Stomach (tissue), 9 donors: Measurements from ENCODE around the gene SPATA20. TPM values are rescaled to one million over a fixed set of nuclear protein-coding genes. Genes with fewer than 3 reads are reported as not detected.

Source experiments
- DNase-seq, 2 donors: peaks; one replicate each; pipeline versions ENCODE4 v3.0.0 to v3.0.0-alpha.2; 2013 to 2019
- H3K27ac ChIP-seq, 5 donors: fragments of 200-600 bp in 4 of 5; sonication (generic) in 4 of 5; one replicate each; pipeline ENCODE4 v1.5.1; 2013 to 2019; ENCODE audit warnings: mild to moderate bottlenecking in 1 of 5, moderate library complexity in 1 of 5
- H3K27me3 ChIP-seq, 3 donors: fragments of 200-600 bp; sonication (generic); one replicate each; pipeline ENCODE4 v1.5.1; 2017 to 2019; ENCODE audit warnings: mixed run types in 1 of 3
- H3K36me3 ChIP-seq, 4 donors: fragments of 200-600 bp; sonication (generic); 1 replicate in 3 of 4; 2 replicates in 1 of 4; pipeline ENCODE4 v1.5.1; 2016 to 2019
- H3K4me1 ChIP-seq, 4 donors: fragments of 200-600 bp; sonication (generic); one replicate each; pipeline ENCODE4 v1.5.1; 2016 to 2019
- H3K4me3 ChIP-seq, 4 donors: fragments of 200-600 bp; sonication (generic) in 3 of 4; one replicate each; pipeline ENCODE4 v1.5.1; 2016 to 2019; ENCODE audit warnings: mild to moderate bottlenecking in 1 of 4
- H3K9me3 ChIP-seq, 4 donors: fragments of 200-600 bp; sonication (generic); one replicate each; pipeline ENCODE4 v1.5.1; 2016 to 2019
- CTCF ChIP-seq, 7 experiments: fragments of 450-650 bp in 4 of 7; fragments of 200-600 bp in 3 of 7; sonication (generic) in 3 of 7; IDR thresholded peaks; one replicate each; pipeline ENCODE4 v1.5.1; 2016 to 2019; ENCODE audit warnings: antibody characterized with exemption in 7 of 7, control low read depth in 2 of 7, mild to moderate bottlenecking in 1 of 7
- EP300 ChIP-seq: sonication (generic); formaldehyde crosslinking; IDR thresholded peaks from one replicate; pipeline ENCODE4 v1.6.1; 2017; ENCODE audit warnings: antibody characterized with exemption
- POLR2A ChIP-seq, 4 donors: fragments of 450-650 bp; IDR thresholded peaks; one replicate each; pipeline ENCODE4 v1.6.1; 2016; ENCODE audit warnings: antibody characterized with exemption in 4 of 4, control low read depth in 2 of 4, mild to moderate bottlenecking in 1 of 4, moderate library complexity in 1 of 4
- POLR2AphosphoS5 ChIP-seq, 3 donors: sonication (generic); formaldehyde crosslinking; IDR thresholded peaks; one replicate each; pipeline ENCODE4 v1.6.1; 2016; ENCODE audit warnings: antibody characterized with exemption in 3 of 3
- WGBS, 5 donors: extraction: QIAGEN DNeasy Blood & Tissue Kit in 3 of 5; methylation state at CpG; one replicate each; pipeline versions ENCODE4 v1.1.5 to v1.1.7; 2013 to 2018; 5-methylcytosine and 5-hydroxymethylcytosine counted together
- intact Hi-C: fragments of 100-400 bp; cut with DNase I; formaldehyde crosslinking; loops from one replicate; pipeline ENCODE4 v1.15.1; 2023; ENCODE audit warnings: low total_unique reads
- polyA plus RNA-seq, 3 donors: library from polyadenylated mRNA; stranded (reverse); fragments of 200-250 nt; gene quantifications; one replicate each; pipeline ENCODE4 v1.2.3, GENCODE V29; 2013
- total RNA-seq, 5 donors: library from RNA; depleted of rRNA; stranded (reverse); fragments of >200 nt; gene quantifications; one replicate each; pipeline versions ENCODE4 v1.1.0 to v1.2.3, GENCODE V29; 2014 to 2016
- donor health status: healthy with polysubstance abuse.
- donor health status: Bipolar disorder and iron deficiency.
- donor health status: healthy.

The SPATA20 gene
- total and polyA plus RNA-seq, 8 donors: 24.8 to 1,214 (median 80.8) TPM

DNA sequence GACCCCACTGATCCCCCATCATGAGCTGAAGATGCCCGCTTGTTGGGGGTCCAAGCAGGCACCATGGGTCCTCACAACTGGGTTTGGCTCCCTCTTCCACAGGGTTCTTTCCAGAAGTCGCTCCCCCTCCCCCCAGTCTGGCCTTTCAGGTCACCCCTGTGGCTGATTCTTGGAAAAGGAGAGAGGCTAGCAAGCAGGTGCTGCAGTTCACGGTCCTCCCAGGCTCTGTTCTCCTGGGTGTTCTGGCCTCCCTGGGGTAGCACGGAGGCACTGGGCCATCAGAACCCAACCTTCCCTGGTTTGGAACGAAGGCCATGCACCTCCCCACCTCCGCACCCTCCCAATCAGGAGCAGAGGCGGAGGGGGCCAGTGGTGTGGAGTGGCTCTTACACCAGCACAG, 32.4 kb downstream of the SPATA20 start:
- Histone ChIP-seq H3K36me3 (no peaks in the 10 kb centered on the region), H3K4me1 (no peaks in the 10 kb centered on the region), H3K4me3 (no peak overlapping the region), H3K9me3 (no peaks in the 10 kb centered on the region), H3K27me3 (peaks cover 0 to 23% (median 0%) of the 10 kb centered on the region in 3 donors), H3K27ac (no peak overlapping the region)
- TF ChIP-seq POLR2A (IDR thresholded peaks at IDR 0.05): no peak
- no peak for TF ChIP-seq CTCF (IDR thresholded peaks at IDR 0.05)
- TF ChIP-seq EP300: no peak
- no peak for TF ChIP-seq POLR2AphosphoS5 (IDR thresholded peaks at IDR 0.05)
- no peak for DNase-seq
- WGBS, 5 donors: 81 to 90% (median 84%) methylated on average over 6 to 7 of the region's 7 CpGs
- intact Hi-C loops: no loop called here

- Histone ChIP-seq H3K9me3 (no peaks in the 10 kb centered on the region), H3K36me3 (no peaks in the 10 kb centered on the region), H3K4me1 (no peaks in the 10 kb centered on the region), H3K27me3 (peaks cover 0 to 23% (median 0%) of the 10 kb centered on the region in 3 donors), H3K27ac (no peak overlapping the region), H3K4me3 (no peak overlapping the region)
- WGBS, 5 donors: 95 to 96% (median 95%) methylated on average over 8 to 9 of the region's 9 CpGs
- no peak for TF ChIP-seq POLR2AphosphoS5 (IDR thresholded peaks at IDR 0.05)
- no peak for TF ChIP-seq CTCF (IDR thresholded peaks at IDR 0.05)
- TF ChIP-seq POLR2A (IDR thresholded peaks at IDR 0.05): no peak
- TF ChIP-seq EP300: no peak
- DNase-seq: no peak
- intact Hi-C loops: no loop called here
These were observed 33.7 kb downstream of the SPATA20 start for GRCh38 chr17:50580646-50581045.

DNA sequence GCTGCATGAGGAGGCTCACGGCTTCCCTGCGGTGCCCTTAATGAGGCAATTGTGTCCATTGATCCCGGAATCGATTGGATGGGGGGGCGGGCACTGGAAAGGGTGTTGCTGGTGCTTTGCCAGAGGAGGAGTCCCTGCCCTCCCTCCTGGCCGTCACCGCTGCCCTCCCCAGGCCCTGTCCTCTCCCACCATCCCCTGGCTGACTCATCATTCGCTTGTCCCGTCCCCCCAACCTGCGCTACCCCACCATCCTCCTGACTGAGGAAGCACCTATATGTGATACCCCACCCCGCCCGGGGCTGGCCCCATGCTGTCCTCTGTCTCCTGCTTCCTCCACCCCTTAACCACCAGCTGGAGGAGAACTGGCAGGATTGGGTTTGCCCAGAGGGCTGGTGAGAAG, 34.3 kb downstream of the SPATA20 start:
- 89 to 97% (median 92%) methylated on average over 11 to 12 of the region's 12 CpGs for WGBS, 5 donors
- intact Hi-C loops: no loop called here
- Histone ChIP-seq H3K27ac (no peak overlapping the region), H3K4me1 (no peaks in the 10 kb centered on the region), H3K36me3 (no peaks in the 10 kb centered on the region), H3K4me3 (no peak overlapping the region), H3K9me3 (no peaks in the 10 kb centered on the region), H3K27me3 (peaks cover 0 to 23% (median 0%) of the 10 kb centered on the region in 3 donors)
- TF ChIP-seq POLR2AphosphoS5 (IDR thresholded peaks at IDR 0.05) (no peak), POLR2A (IDR thresholded peaks at IDR 0.05) (no peak), CTCF (IDR thresholded peaks at IDR 0.05) (no peak), EP300 (no peak)
- DNase-seq: no peak

GRCh38 chr17:50582741-50583140, 35.8 kb downstream of the SPATA20 start:
- H3K36me3 ChIP-seq: no peaks in the 10 kb centered on the region
- TF ChIP-seq POLR2A (IDR thresholded peaks at IDR 0.05) (no peak), CTCF (IDR thresholded peaks at IDR 0.05) (no peak), POLR2AphosphoS5 (IDR thresholded peaks at IDR 0.05) (no peak), EP300 (no peak)
- no peak overlapping the region for H3K27ac ChIP-seq
- DNase-seq: no peak
- intact Hi-C loops: no loop called here
- no peaks in the 10 kb centered on the region for H3K9me3 ChIP-seq
- H3K27me3 ChIP-seq: peaks cover 0 to 23% (median 0%) of the 10 kb centered on the region in 3 donors
- no peaks in the 10 kb centered on the region for H3K4me1 ChIP-seq
- WGBS, 5 donors: 85 to 94% (median 92%) methylated on average over 2 of the region's 2 CpGs
- no peak overlapping the region for H3K4me3 ChIP-seq
